RWPE1 (cell line): ENCODE measurements around the gene RARG.

Source experiments
- CTCF ChIA-PET: fragments of 350-600 bp; sonication (Branson Sonifier 250); formaldehyde crosslinking; extraction: SDS; loops from one replicate; lab custom pipeline; 2021; lab: Yijun Ruan, JAX
- POLR2A ChIA-PET: fragments of 400-600 bp; formaldehyde crosslinking; extraction: SDS; loops from one replicate; lab custom pipeline; 2020; ENCODE audit warnings: antibody characterized with exemption; ENCODE audit not compliant: low non-redundant PET; lab: Yijun Ruan, JAX
- DNase-seq: peaks from one replicate; pipeline ENCODE4 v3.0.0; 2012; ENCODE audit warnings: low spot score
- H3K27ac ChIP-seq: fragments of 450-650 bp; 2 replicates; pipeline ENCODE4 v1.5.1; 2017
- TF ChIP-seq, protein P1 (sequence below): fragments of 450-650 bp; conservative IDR thresholded peaks from 2 replicates; pipeline ENCODE4 v1.5.1; 2017; ENCODE audit warnings: low read depth, mild to moderate bottlenecking

The RARG gene

DNA sequence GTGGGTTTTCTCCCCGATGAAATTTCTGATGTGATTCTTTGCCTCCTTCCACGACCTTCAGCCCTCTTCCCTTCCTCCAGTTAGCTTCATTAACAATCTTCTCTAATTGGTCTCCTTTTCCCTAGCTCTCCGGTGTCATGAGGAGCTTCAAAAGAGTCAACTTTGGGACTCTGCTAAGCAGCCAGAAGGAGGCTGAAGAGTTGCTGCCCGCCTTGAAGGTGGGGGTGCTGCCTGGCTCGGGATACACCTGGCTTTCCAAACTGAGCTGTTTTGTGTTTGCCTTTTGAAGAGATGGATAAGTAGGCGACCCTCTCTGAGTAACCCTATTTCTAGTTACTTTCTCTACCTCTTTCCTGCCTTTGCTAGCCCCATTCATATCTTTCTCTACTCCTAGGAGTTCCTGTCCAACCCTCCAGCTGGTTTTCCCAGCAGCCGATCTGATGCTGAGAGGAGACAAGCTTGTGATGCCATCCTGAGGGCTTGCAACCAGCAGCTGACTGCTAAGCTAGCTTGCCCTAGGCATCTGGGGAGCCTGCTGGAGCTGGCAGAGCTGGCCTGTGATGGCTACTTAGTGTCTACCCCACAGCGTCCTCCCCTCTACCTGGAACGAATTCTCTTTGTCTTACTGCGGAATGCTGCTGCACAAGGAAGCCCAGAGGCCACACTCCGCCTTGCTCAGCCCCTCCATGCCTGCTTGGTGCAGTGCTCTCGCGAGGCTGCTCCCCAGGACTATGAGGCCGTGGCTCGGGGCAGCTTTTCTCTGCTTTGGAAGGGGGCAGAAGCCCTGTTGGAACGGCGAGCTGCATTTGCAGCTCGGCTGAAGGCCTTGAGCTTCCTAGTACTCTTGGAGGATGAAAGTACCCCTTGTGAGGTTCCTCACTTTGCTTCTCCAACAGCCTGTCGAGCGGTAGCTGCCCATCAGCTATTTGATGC is 36.9 kb upstream of the RARG start:
- DNase-seq = peak; percentile 14
- TF ChIP-seq, protein P1, sequence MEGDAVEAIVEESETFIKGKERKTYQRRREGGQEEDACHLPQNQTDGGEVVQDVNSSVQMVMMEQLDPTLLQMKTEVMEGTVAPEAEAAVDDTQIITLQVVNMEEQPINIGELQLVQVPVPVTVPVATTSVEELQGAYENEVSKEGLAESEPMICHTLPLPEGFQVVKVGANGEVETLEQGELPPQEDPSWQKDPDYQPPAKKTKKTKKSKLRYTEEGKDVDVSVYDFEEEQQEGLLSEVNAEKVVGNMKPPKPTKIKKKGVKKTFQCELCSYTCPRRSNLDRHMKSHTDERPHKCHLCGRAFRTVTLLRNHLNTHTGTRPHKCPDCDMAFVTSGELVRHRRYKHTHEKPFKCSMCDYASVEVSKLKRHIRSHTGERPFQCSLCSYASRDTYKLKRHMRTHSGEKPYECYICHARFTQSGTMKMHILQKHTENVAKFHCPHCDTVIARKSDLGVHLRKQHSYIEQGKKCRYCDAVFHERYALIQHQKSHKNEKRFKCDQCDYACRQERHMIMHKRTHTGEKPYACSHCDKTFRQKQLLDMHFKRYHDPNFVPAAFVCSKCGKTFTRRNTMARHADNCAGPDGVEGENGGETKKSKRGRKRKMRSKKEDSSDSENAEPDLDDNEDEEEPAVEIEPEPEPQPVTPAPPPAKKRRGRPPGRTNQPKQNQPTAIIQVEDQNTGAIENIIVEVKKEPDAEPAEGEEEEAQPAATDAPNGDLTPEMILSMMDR = no peak
- CTCF ChIA-PET = interaction anchor here (0.5 to 2.8 kb wide), 9 partner anchors 10 to 153 kb away, joined by 3 to 25 read pairs (median 4); a partner anchor contains a TSS
- peak overlapping the region; percentile 77 for H3K27ac ChIP-seq
- POLR2A ChIA-PET = no interaction called here

DNA sequence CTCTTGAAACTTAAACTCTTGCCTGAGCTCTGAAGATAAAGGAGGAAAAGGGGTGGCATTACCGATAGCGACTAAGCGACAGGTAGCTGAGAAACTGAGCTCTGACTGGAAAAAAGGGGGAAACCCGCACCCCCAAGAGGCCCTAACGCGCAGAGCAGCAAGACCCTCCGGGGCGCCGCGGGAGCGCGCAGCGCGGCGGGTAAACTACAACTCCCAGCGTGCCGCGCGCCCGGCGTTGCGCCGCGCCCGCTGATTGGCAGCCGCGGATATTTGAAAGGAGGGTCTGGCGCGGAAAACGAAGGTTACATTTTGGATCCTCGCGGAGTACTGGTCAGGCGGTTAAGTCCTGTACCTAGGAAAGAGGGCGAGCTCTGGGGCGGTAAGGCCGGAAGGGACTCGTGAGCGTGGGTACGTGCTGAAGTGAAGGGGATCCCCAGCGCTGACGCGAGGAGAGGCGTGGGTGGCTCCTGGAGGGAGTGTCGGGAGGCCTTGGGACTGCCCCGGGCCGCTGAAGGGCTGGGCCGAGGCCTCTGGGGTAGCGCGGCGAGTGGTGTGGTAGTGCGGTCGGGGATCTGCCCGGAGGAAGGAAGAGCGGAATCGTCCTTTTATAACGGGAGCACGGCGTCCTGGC is 36.1 kb upstream of the RARG start, which contains the start of gene ESPL1:
TSS of gene ESPL1 (plus strand) at position 301 of the 631 bp plus-strand sequence. CDS start 468 bp downstream, outside the sequence.
- H3K27ac ChIP-seq = peak within 1 kb of the TSS; percentile 77
- TF ChIP-seq, protein P1 = peak; percentile 60
- CTCF ChIA-PET = interaction anchor here (0.6 to 2.8 kb wide), 10 partner anchors 9 to 202 kb away, joined by 3 to 25 read pairs (median 4); a partner anchor contains a TSS
- peak; percentile 87 for DNase-seq
- POLR2A ChIA-PET = no interaction called here

DNA sequence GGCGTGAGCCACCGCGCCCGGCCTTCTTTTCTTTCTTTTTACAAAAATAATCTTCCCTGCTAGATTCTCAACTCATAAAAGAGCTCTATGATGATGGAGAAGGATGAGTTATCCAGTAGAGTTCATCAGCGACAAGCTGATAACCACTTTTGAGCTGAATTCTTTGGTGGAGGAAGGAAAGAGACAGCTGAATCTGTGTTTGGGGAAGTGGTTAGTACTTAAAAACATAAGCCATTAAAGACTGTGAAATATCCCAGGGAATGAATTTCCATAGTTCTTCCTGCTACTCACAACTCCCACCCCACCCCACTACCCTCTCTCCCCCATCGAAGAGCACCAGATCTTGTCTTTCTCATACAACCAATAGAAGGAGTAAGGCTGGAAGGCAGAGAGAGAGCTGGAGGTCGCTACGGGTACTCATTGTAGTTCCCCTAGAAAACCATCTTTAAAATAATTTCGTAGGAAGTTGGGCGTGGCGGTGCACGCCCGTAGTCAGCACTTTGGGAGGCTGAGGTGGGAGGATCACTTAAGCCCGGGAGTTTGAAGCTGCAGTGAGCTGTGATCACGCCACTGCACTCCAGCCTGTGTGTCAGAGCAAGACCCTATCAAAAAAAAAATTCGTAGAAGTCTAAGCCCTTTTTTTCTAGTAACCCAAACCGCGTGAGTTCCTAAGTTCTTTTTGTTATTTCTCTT is 35.4 kb upstream of the RARG start:
- DNase-seq = no peak
- TF ChIP-seq, protein P1 = no peak
- ChIA-PET POLR2A (no interaction called here), CTCF (interaction anchor here (0.6 to 2.8 kb wide), 8 partner anchors 16 to 201 kb away, joined by 3 to 25 read pairs (median 4); a partner anchor contains a TSS)
- H3K27ac ChIP-seq = peak overlapping the region; percentile 77

DNA sequence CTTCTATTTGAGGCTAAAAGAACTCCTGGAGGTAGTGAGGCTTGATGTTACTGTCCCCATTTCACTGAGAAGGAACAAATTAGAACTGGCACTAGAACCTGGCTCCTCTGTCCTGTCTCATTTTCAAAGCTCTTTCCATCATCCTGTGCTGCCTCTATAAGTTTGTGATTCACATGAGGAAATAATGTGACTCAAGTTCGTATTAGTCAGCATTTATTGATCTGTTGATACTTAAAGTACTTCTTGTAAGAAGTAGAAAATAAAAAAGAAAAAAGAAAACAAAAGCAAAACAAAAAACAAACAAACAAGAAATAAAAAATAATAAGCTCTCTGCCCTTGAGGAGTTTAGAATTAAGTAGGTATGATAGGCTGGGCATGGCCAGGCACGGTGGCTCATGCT is 33.8 kb upstream of the RARG start:
- DNase-seq = no peak
- ChIA-PET CTCF (interaction anchor here (0.7 to 1.3 kb wide), 2 partner anchors 14 to 53 kb away, joined by 3 to 5 read pairs; a partner anchor contains a TSS), POLR2A (no interaction called here)
- TF ChIP-seq, protein P1 = no peak
- no peak overlapping the region for H3K27ac ChIP-seq

DNA sequence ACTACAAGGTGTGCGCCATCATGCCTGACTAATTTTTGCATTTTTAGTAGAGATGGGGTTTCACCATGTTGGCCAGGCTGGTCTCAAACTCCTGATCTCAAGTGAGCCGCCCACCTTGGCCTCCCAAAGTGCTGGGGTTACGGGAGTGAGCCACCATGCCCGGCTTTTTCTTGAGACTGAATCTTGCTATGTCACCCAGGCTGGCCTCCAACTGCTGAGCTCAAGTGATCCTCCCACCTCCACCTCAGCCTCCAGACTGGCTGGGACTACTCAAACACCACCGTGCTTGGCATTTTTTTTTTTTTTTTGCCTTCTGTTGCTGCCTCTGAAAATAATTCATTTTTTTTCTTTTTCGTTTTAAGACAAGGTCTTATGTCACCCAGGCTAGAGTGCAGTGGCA is 27.9 kb upstream of the RARG start:
- POLR2A ChIA-PET = no interaction called here
- no peak for DNase-seq
- CTCF ChIA-PET = no interaction called here
- TF ChIP-seq, protein P1 = no peak
- no peak overlapping the region for H3K27ac ChIP-seq
